HCT116 (cell line): ENCODE measurements around the gene ARHGEF37. TPM values are rescaled to one million over a fixed set of nuclear protein-coding genes. Genes with fewer than 3 reads are reported as not detected.

Experiments
- ATAC-seq: fragments of 200-7000 bp; cut with Tn5 transposase; 2 replicates; pipeline ENCODE4 v1.9.1; 2020; ENCODE audit warnings: mild to moderate bottlenecking, moderate library complexity
- BruUV-seq: library from RNA; stranded (reverse); fragments of 400-500 nt; replicated peaks from 2 replicates; lab custom pipeline; 2021; lab: Mats Ljungman, UMichigan
- CTCF ChIA-PET: fragments of 300-600 bp; sonication (Branson Sonifier 250); formaldehyde crosslinking; loops from one replicate; lab custom pipeline; 2021; ENCODE audit warnings: antibody characterized with exemption; lab: Charles Lee
- POLR2A ChIA-PET: fragments of 300-600, 350-600 bp; sonication (Branson Sonifier 250); formaldehyde crosslinking; loops from one replicate; lab custom pipeline; 2021; ENCODE audit warnings: antibody characterized with exemption; lab: Charles Lee
- RAD21 ChIA-PET, 2 experiments: fragments of 300-600 bp; sonication (Branson Sonifier 250); formaldehyde crosslinking; loops; one replicate each; lab custom pipeline; 2023; ENCODE audit warnings: low total read pairs in 2 of 2; ENCODE audit not compliant: uncharacterized antibody in 2 of 2, unreplicated experiment in 2 of 2, low non-redundant PET in 1 of 2; lab: Charles Lee
- DNase-seq: peaks from one replicate; pipeline ENCODE4 v3.0.0-alpha.2; 2010; ENCODE audit warnings: low read depth, low spot score
- H2AFZ ChIP-seq: fragments of 200-600 bp; shearing (Covaris generic), sonication (generic); 2 replicates; pipeline ENCODE4 v1.6.1; 2017; ENCODE audit warnings: low read depth, mixed run types, mixed read lengths, antibody characterized with exemption, low read length; ENCODE audit not compliant: poor library complexity, severe bottlenecking
- H3K27ac ChIP-seq: 2 replicates; pipeline ENCODE4 v1.5.1; 2012; ENCODE audit warnings: low read depth, low read length
- H3K27me3 ChIP-seq: fragments of 200-600 bp; sonication (generic); 2 replicates; pipeline ENCODE4 v1.6.1; 2016; ENCODE audit warnings: mixed run types, low read length, mixed read lengths; ENCODE audit not compliant: insufficient read depth
- H3K36me3 ChIP-seq, 2 experiments: fragments of 200-500 bp in 1 of 2; fragments of 200-600 bp in 1 of 2; sonication (Bioruptor generic) in 1 of 2; sonication (generic) in 1 of 2; 2 replicates each; pipeline versions ENCODE4 v1.5.1 to v1.6.1; 2014 to 2016; ENCODE audit warnings: low read length in 2 of 2, inconsistent platforms in 1 of 2, mixed read lengths in 1 of 2, mixed run types in 1 of 2; ENCODE audit not compliant: insufficient read depth in 2 of 2, control insufficient read depth in 1 of 2
- H3K4me1 ChIP-seq, 2 experiments: fragments of 200-600 bp in 1 of 2; sonication (generic) in 1 of 2; 2 replicates each; pipeline versions ENCODE4 v1.5.1 to v1.6.1; 2012 to 2017; ENCODE audit warnings: low read length in 2 of 2, inconsistent platforms in 1 of 2, mild to moderate bottlenecking in 1 of 2, mixed read lengths in 1 of 2, mixed run types in 1 of 2, moderate library complexity in 1 of 2; ENCODE audit not compliant: insufficient read depth in 2 of 2, control insufficient read depth in 1 of 2
- H3K4me2 ChIP-seq: fragments of 200-600 bp; sonication (generic); 2 replicates; pipeline ENCODE4 v1.6.1; 2017; ENCODE audit warnings: mixed run types, low read length, mixed read lengths
- H3K4me3 ChIP-seq, 2 experiments: fragments of 200-600 bp in 1 of 2; sonication (generic) in 1 of 2; replicated peaks in 1 of 2; 2 replicates each; pipeline ENCODE4 v1.5.1; 2011 to 2016; ENCODE audit warnings: low read length in 2 of 2, control low read depth in 1 of 2, low read depth in 1 of 2, mild to moderate bottlenecking in 1 of 2, mixed read lengths in 1 of 2, mixed run types in 1 of 2
- H3K79me2 ChIP-seq: fragments of 200-600 bp; sonication (generic); 2 replicates; pipeline ENCODE4 v1.6.1; 2017; ENCODE audit warnings: mild to moderate bottlenecking, mixed run types, low read length, moderate library complexity, mixed read lengths; ENCODE audit not compliant: insufficient read depth
- H3K9ac ChIP-seq: fragments of 200-600 bp; sonication (generic); 2 replicates; pipeline ENCODE4 v1.6.1; 2016; ENCODE audit warnings: low read length, mixed read lengths
- H3K9me2 ChIP-seq: fragments of 200-600 bp; sonication (generic), shearing (Covaris generic); 2 replicates; pipeline ENCODE4 v1.6.1; 2017; ENCODE audit warnings: mixed run types, mild to moderate bottlenecking, moderate library complexity; ENCODE audit not compliant: insufficient read depth
- H3K9me3 ChIP-seq, 2 experiments: fragments of 200-500 bp in 1 of 2; fragments of 200-600 bp in 1 of 2; sonication (Bioruptor generic) in 1 of 2; sonication (generic) in 1 of 2; 2 replicates each; pipeline ENCODE4 v1.6.1; 2014 to 2017; ENCODE audit warnings: low read length in 2 of 2, mixed read lengths in 2 of 2, inconsistent platforms in 1 of 2, low read depth in 1 of 2, mild to moderate bottlenecking in 1 of 2, mixed run types in 1 of 2, moderate library complexity in 1 of 2; ENCODE audit not compliant: control insufficient read depth in 1 of 2, insufficient read depth in 1 of 2
- H4K20me1 ChIP-seq: fragments of 200-600 bp; sonication (generic), shearing (Covaris generic); 2 replicates; pipeline ENCODE4 v1.6.1; 2017; ENCODE audit warnings: mixed run types, mild to moderate bottlenecking, moderate library complexity; ENCODE audit not compliant: insufficient read depth
- ATF3 ChIP-seq: IDR thresholded peaks from 2 replicates; pipeline ENCODE4 v1.6.1; 2012
- CTCF ChIP-seq, 3 experiments: fragments of 200-600 bp in 1 of 3; sonication (generic) in 1 of 3; IDR thresholded peaks in 2 of 3; conservative IDR thresholded peaks in 1 of 3; 2 replicates each; pipeline ENCODE4 v1.5.1; 2012 to 2017; ENCODE audit warnings: low read depth in 2 of 3, low read length in 2 of 3, antibody characterized with exemption in 1 of 3, borderline replicate concordance in 1 of 3, control low read depth in 1 of 3, mild to moderate bottlenecking in 1 of 3, mixed read lengths in 1 of 3, mixed run types in 1 of 3, moderate library complexity in 1 of 3; ENCODE audit not compliant: insufficient read depth in 1 of 3
- ELF1 ChIP-seq: IDR thresholded peaks from 2 replicates; pipeline ENCODE4 v1.6.1; 2012; ENCODE audit warnings: low read depth, borderline replicate concordance
- POLR2A ChIP-seq: IDR thresholded peaks from 2 replicates; pipeline ENCODE4 v1.7.0; 2011; ENCODE audit warnings: borderline replicate concordance; ENCODE audit not compliant: insufficient read depth, insufficient read length; ENCODE audit errors: extremely low read depth
- ZBTB33 ChIP-seq: IDR thresholded peaks from 2 replicates; pipeline ENCODE4 v1.6.1; 2011; ENCODE audit warnings: mild to moderate bottlenecking, low read length, moderate library complexity; ENCODE audit not compliant: insufficient replicate concordance; ENCODE audit errors: extremely low read depth
- ZFX ChIP-seq: fragments of 450-650 bp; IDR thresholded peaks from 2 replicates; pipeline ENCODE4 v1.6.1; 2017
- intact Hi-C: fragments of 100-400 bp; cut with micrococcal nuclease; formaldehyde crosslinking; loops from 2 replicates; pipeline ENCODE4 v1.10.0; 2022
- total RNA-seq: library from RNA; stranded (reverse); gene quantifications from one replicate; pipeline ENCODE4 v1.2.1, GENCODE V29; 2021; ENCODE audit not compliant: unreplicated experiment

The ARHGEF37 gene
- total RNA-seq, 1 experiment from 2014 or later, result 7.0 TPM

DNA sequence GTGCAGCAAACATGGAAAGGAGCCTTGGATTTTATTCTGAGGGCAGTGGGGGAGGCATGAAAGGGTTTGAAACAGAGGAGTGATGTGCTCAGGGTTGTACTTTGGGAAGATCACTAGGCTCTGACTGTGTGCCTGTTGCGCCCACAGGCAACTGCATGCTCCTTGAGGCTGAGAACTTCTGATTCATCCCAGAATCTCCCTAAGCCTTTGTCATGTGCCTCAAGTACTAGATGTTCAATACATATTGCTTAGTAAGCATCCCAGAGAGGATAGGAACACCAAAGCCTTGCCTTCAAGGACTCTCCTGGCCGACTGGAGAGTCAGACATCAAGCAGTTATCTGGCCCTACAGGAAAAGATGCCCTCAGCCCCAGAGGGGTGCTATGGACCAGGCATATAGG is 54.1 kb downstream of the ARHGEF37 start:
- peaks cover 18 to 31% of the 10 kb centered on the region in 2 experiments for H3K4me1 ChIP-seq
- DNase-seq (no peak), ATAC-seq (no peak)
- TF ChIP-seq CTCF (IDR thresholded peaks at IDR 0.05 in 2 of 3, conservative IDR thresholded peaks at IDR 0.05 in 1 of 3; ENCODE audit: borderline replicate concordance in 1 of 3, insufficient read depth in 1 of 3, low read depth in 2 of 3, low read length in 2 of 3), result no peak
- no peak for TF ChIP-seq POLR2A
- TF ChIP-seq ELF1, result no peak
- no peak for TF ChIP-seq ZFX
- no peak for TF ChIP-seq ZBTB33
- no peak for TF ChIP-seq ATF3
- H3K4me2 ChIP-seq, result no peak overlapping the region
- ChIA-PET POLR2A (no interaction called here), RAD21 (no interaction called here), CTCF (interaction anchor here (1.7 to 4.1 kb wide), 5 partner anchors 193 to 356 kb away, joined by 5 to 54 read pairs (median 15); no protein-coding TSS in a partner anchor)
- no peak overlapping the region for H2AFZ ChIP-seq
- no peak overlapping the region for H3K4me3 ChIP-seq
- H3K27ac ChIP-seq, result no peak overlapping the region
- H3K36me3 ChIP-seq, result no peaks in the 10 kb centered on the region
- no peaks in the 10 kb centered on the region for H3K79me2 ChIP-seq
- no peaks in the 10 kb centered on the region for H3K9me2 ChIP-seq
- intact Hi-C loops, result no loop called here
- H3K27me3 ChIP-seq, result no peaks in the 10 kb centered on the region
- H3K9ac ChIP-seq, result no peak overlapping the region
- no TSS peak for BruUV-seq
- no peaks in the 10 kb centered on the region for H4K20me1 ChIP-seq
- no peaks in the 10 kb centered on the region for H3K9me3 ChIP-seq
